Smooth muscle cell (in vitro differentiated cells): Measurements from ENCODE around the gene FASTK. TPM values are rescaled to one million over a fixed set of nuclear protein-coding genes. Genes with fewer than 3 reads are reported as not detected.

ENCODE experiments used
- DNase-seq: peaks from one replicate; lab custom pipeline; 2025; ENCODE audit not compliant: unreplicated experiment; lab: John Stamatoyannopoulos, UW
- H2AFZ ChIP-seq: fragments of 200-600 bp; sonication (generic); 2 replicates; pipeline ENCODE4 v1.6.0; 2016; ENCODE audit warnings: antibody characterized with exemption, low read depth, mild to moderate bottlenecking
- H3F3A ChIP-seq: fragments of 200-600 bp; sonication (generic); 2 replicates; pipeline ENCODE4 v1.6.0; 2017; ENCODE audit warnings: antibody characterized with exemption, low read depth
- H3K27ac ChIP-seq: fragments of 200-600 bp; sonication (generic); 2 replicates; pipeline ENCODE4 v1.5.1; 2016; ENCODE audit warnings: low read depth, mild to moderate bottlenecking
- H3K27me3 ChIP-seq: fragments of 200-600 bp; sonication (generic); 2 replicates; pipeline ENCODE4 v1.6.1; 2016; ENCODE audit warnings: low read depth, mild to moderate bottlenecking
- H3K36me3 ChIP-seq: fragments of 200-600 bp; sonication (generic); 2 replicates; pipeline ENCODE4 v1.5.1; 2016; ENCODE audit warnings: low read depth
- H3K4me1 ChIP-seq: fragments of 200-600 bp; sonication (generic); 2 replicates; pipeline ENCODE4 v1.5.1; 2016; ENCODE audit warnings: low read depth
- H3K4me2 ChIP-seq: fragments of 200-600 bp; sonication (generic); 2 replicates; pipeline ENCODE4 v1.6.0; 2016; ENCODE audit warnings: mild to moderate bottlenecking
- H3K4me3 ChIP-seq: fragments of 200-600 bp; sonication (generic); 2 replicates; pipeline ENCODE4 v1.5.1; 2016; ENCODE audit warnings: mild to moderate bottlenecking
- H3K79me2 ChIP-seq: fragments of 200-600 bp; sonication (generic); 2 replicates; pipeline ENCODE4 v1.6.0; 2016; ENCODE audit warnings: low read depth, mild to moderate bottlenecking
- H3K9ac ChIP-seq: fragments of 200-600 bp; sonication (generic); 2 replicates; pipeline ENCODE4 v1.6.0; 2016; ENCODE audit warnings: low read depth
- H3K9me3 ChIP-seq: fragments of 200-600 bp; sonication (generic); replicated peaks from 2 replicates; pipeline ENCODE4 v1.5.1; 2016; ENCODE audit warnings: low read depth
- H4K20me1 ChIP-seq: fragments of 200-600 bp; sonication (generic); 2 replicates; pipeline ENCODE4 v1.6.0; 2016; ENCODE audit warnings: low read depth
- CTCF ChIP-seq: fragments of 200-600 bp; sonication (generic); IDR thresholded peaks from 2 replicates; pipeline ENCODE4 v1.5.1; 2017; ENCODE audit warnings: borderline replicate concordance, mild to moderate bottlenecking, antibody characterized with exemption; ENCODE audit not compliant: insufficient read depth, poor library complexity, severe bottlenecking
- WGBS: methylation state at CpG from one replicate; pipeline ENCODE4 v1.1.7; 2016; ENCODE audit warnings: low lambda C conversion rate; 5-methylcytosine and 5-hydroxymethylcytosine counted together
- polyA plus RNA-seq: library from polyadenylated mRNA; unstranded; fragments of >200 nt; fragmentation: Nextera tagmentation; extraction: Ambion mirVana; gene quantifications from 2 replicates; pipeline ENCODE4 v1.2.1, GENCODE V29; 2016
- total RNA-seq: library from RNA; depleted of rRNA; stranded (reverse); fragments of >200 nt; gene quantifications from 2 replicates; pipeline ENCODE4 v1.2.3, GENCODE V29; 2014

The FASTK gene
- total and polyA plus RNA-seq, 2 experiments from 2014 or later, result 100 to 177 TPM

GRCh38 chr7:151048911-151049463 is 31.6 kb downstream of the FASTK start:
- Histone ChIP-seq H3K27ac (no peak overlapping the region), H2AFZ (no peak overlapping the region), H3F3A (no peaks in the 10 kb centered on the region), H3K36me3 (no peaks in the 10 kb centered on the region), H3K27me3 (no peaks in the 10 kb centered on the region), H4K20me1 (peaks cover 8% of the 10 kb centered on the region), H3K9ac (no peak overlapping the region), H3K4me1 (no peaks in the 10 kb centered on the region), H3K79me2 (no peaks in the 10 kb centered on the region), H3K4me2 (no peak overlapping the region), H3K9me3 (no peaks in the 10 kb centered on the region), H3K4me3 (no peak overlapping the region)
- no peak for TF ChIP-seq CTCF
- 96% methylated on average over 38 of the region's 38 CpGs for whole genome bisulfite sequencing
- no peak for DNase-seq

GRCh38 chr7:151047976-151048815 is 32.4 kb downstream of the FASTK start, which contains the start of gene ASIC3:
Gene ASIC3, plus strand, starts transcription at chr7:151048531. Its CDS starts 355 bp downstream, at chr7:151048886.
- Histone ChIP-seq H3F3A (no peaks in the 10 kb centered on the region), H4K20me1 (peaks cover 8% of the 10 kb centered on the region), H3K79me2 (no peaks in the 10 kb centered on the region), H3K9ac (no peak within 1 kb of the TSS), H3K27me3 (no peaks in the 10 kb centered on the region), H3K4me1 (no peaks in the 10 kb centered on the region), H3K27ac (no peak within 1 kb of the TSS), H3K4me3 (no peak within 1 kb of the TSS), H2AFZ (no peak within 1 kb of the TSS), H3K9me3 (no peaks in the 10 kb centered on the region), H3K36me3 (no peaks in the 10 kb centered on the region), H3K4me2 (no peak within 1 kb of the TSS)
- DNase-seq, result no peak
- no peak for TF ChIP-seq CTCF
- 90% methylated on average over 19 of the region's 22 CpGs for WGBS

GRCh38 chr7:151046603-151047573 is 33.7 kb downstream of the FASTK start:
- H3K27ac ChIP-seq, result no peak overlapping the region
- H3K79me2 ChIP-seq, result no peaks in the 10 kb centered on the region
- H3K4me1 ChIP-seq, result no peaks in the 10 kb centered on the region
- H2AFZ ChIP-seq, result no peak overlapping the region
- peak; percentile 14 for DNase-seq
- peak overlapping the region; percentile 31 for H3K4me2 ChIP-seq
- H3K9ac ChIP-seq, result no peak overlapping the region
- no peak for TF ChIP-seq CTCF
- no peak overlapping the region for H3K4me3 ChIP-seq
- WGBS, result 83% methylated on average over 14 of the region's 14 CpGs
- no peaks in the 10 kb centered on the region for H3K9me3 ChIP-seq
- no peaks in the 10 kb centered on the region for H3F3A ChIP-seq
- H4K20me1 ChIP-seq, result peaks cover 4% of the 10 kb centered on the region
- no peaks in the 10 kb centered on the region for H3K27me3 ChIP-seq
- no peaks in the 10 kb centered on the region for H3K36me3 ChIP-seq
